ENCODE data around the gene ESYT2. TPM values are rescaled to one million over a fixed set of nuclear protein-coding genes. Genes with fewer than 3 reads are reported as not detected.

The ESYT2 gene
- total RNA-seq, 1 experiment from 2014 or later: 68.2 TPM

GRCh38 chr7:158700008-158700407, 129.3 kb downstream of the ESYT2 start:
- H4K20me1 ChIP-seq (ENCODE audit: insufficient read depth): no peaks in the 10 kb centered on the region
- TF ChIP-seq EZH2 (IDR thresholded peaks at IDR 0.05): no peak
- no peak for TF ChIP-seq ZNF274 (IDR thresholded peaks at IDR 0.05; ENCODE audit: low read depth, low read length)
- TF ChIP-seq EGR1 (IDR thresholded peaks at IDR 0.05; ENCODE audit: low read depth): no peak
- no peak for TF ChIP-seq ZBTB33 (IDR thresholded peaks at IDR 0.05; ENCODE audit: extremely low read depth, insufficient replicate concordance, low read length)
- TF ChIP-seq SRF (IDR thresholded peaks at IDR 0.05; ENCODE audit: low read depth): no peak
- TF ChIP-seq EZH2phosphoT487 (IDR thresholded peaks at IDR 0.05; ENCODE audit: borderline replicate concordance): no peak
- no peak for TF ChIP-seq REST (IDR thresholded peaks at IDR 0.05; ENCODE audit: low read depth)
- no peak for TF ChIP-seq JUND (IDR thresholded peaks at IDR 0.05)
- no peak for TF ChIP-seq SP1 (IDR thresholded peaks at IDR 0.05; ENCODE audit: low read depth)
- TF ChIP-seq CTCF (IDR thresholded peaks at IDR 0.05 in 2 of 3, conservative IDR thresholded peaks at IDR 0.05 in 1 of 3; ENCODE audit: borderline replicate concordance in 1 of 3, insufficient read depth in 1 of 3, low read depth in 2 of 3, low read length in 2 of 3): no peak
- no peak for TF ChIP-seq YY1 (IDR thresholded peaks at IDR 0.05; ENCODE audit: extremely low read depth, insufficient replicate concordance, low read depth, low read length)
- no peak for TF ChIP-seq ZFX (IDR thresholded peaks at IDR 0.05)
- no peak overlapping the region for H3K4me3 ChIP-seq (replicated peaks in 1 of 2; ENCODE audit: low read depth in 1 of 2, low read length in 2 of 2)
- peaks cover 96% of the 10 kb centered on the region for H3K79me2 ChIP-seq (ENCODE audit: insufficient read depth, low read length)
- ChIA-PET POLR2A (no interaction called here), CTCF (no interaction called here), RAD21 (ENCODE audit: low non-redundant PET in 1 of 2, low total read pairs in 2 of 2, uncharacterized antibody in 2 of 2, unreplicated experiment in 2 of 2) (no interaction called here)
- no TSS peak for BruUV-seq (replicated peaks)
- ATAC-seq (no peak), DNase-seq (ENCODE audit: low read depth, low spot score) (no peak)
- H3K27ac ChIP-seq (ENCODE audit: low read depth, low read length): no peak overlapping the region
- no peak overlapping the region for H2AFZ ChIP-seq (ENCODE audit: low read depth, low read length, poor library complexity, severe bottlenecking)
- no peaks in the 10 kb centered on the region for H3K27me3 ChIP-seq (ENCODE audit: insufficient read depth, low read length)
- H3K9me3 ChIP-seq (ENCODE audit: control insufficient read depth in 1 of 2, insufficient read depth in 1 of 2, low read depth in 1 of 2, low read length in 2 of 2): no peaks in the 10 kb centered on the region
- no peak overlapping the region for H3K4me2 ChIP-seq (ENCODE audit: low read length)
- H3K9me2 ChIP-seq (ENCODE audit: insufficient read depth): no peaks in the 10 kb centered on the region
- H3K36me3 ChIP-seq (ENCODE audit: control insufficient read depth in 1 of 2, insufficient read depth in 2 of 2, low read length in 2 of 2): peaks cover 8 to 44% of the 10 kb centered on the region in 2 experiments; a peak in 2 of 4 replicates
- intact Hi-C loops (cut with micrococcal nuclease): loop anchor here (10.0 kb wide), 1 partner anchor 125 kb away; the partner anchor contains the start of gene ESYT2
- H3K9ac ChIP-seq (ENCODE audit: low read length): no peak overlapping the region
- peaks cover 6 to 11% of the 10 kb centered on the region in 2 experiments; a peak in 3 of 4 replicates for H3K4me1 ChIP-seq (ENCODE audit: control insufficient read depth in 1 of 2, insufficient read depth in 2 of 2, low read length in 2 of 2)

Data from HCT116 (cell line).